Mesendoderm (in vitro differentiated cells): ENCODE results near the gene OR4P4. TPM values are rescaled to one million over a fixed set of nuclear protein-coding genes. Genes with fewer than 3 reads are reported as not detected.

Experiments
- DNase-seq: peaks from one replicate; pipeline ENCODE4 v3.0.0; 2013
- H2AK5ac ChIP-seq: 2 replicates; pipeline ENCODE4 v1.6.1; 2013; ENCODE audit warnings: low read length, inconsistent platforms
- H2BK120ac ChIP-seq: 2 replicates; pipeline ENCODE4 v1.6.1; 2013; ENCODE audit warnings: low read depth, mild to moderate bottlenecking, low read length, moderate library complexity, mixed read lengths
- H2BK15ac ChIP-seq: replicated peaks from 2 replicates; pipeline ENCODE4 v1.6.1; 2013; ENCODE audit warnings: low read depth, mild to moderate bottlenecking, moderate library complexity
- H2BK5ac ChIP-seq: 2 replicates; pipeline ENCODE4 v1.6.1; 2013; ENCODE audit warnings: low read length, inconsistent platforms
- H3K18ac ChIP-seq: 2 replicates; pipeline ENCODE4 v1.6.1; 2013; ENCODE audit warnings: mild to moderate bottlenecking, low read length, mixed read lengths
- H3K23ac ChIP-seq: one replicate; pipeline ENCODE4 v1.6.1; 2013; ENCODE audit warnings: low read length
- H3K27ac ChIP-seq: 2 replicates; pipeline ENCODE4 v1.5.1; 2013; ENCODE audit warnings: low read depth, mild to moderate bottlenecking, inconsistent platforms, low read length, moderate library complexity
- H3K27me3 ChIP-seq: 2 replicates; pipeline ENCODE4 v1.6.1; 2013; ENCODE audit warnings: low read length, control low read depth, mild to moderate bottlenecking, inconsistent platforms; ENCODE audit not compliant: insufficient read depth, poor library complexity
- H3K36me3 ChIP-seq: 2 replicates; pipeline ENCODE4 v1.6.1; 2013; ENCODE audit warnings: low read length, inconsistent platforms; ENCODE audit not compliant: control insufficient read depth, insufficient read depth
- H3K4ac ChIP-seq: one replicate; pipeline ENCODE4 v1.6.1; 2013; ENCODE audit warnings: low read depth, mild to moderate bottlenecking, low read length, moderate library complexity
- H3K4me1 ChIP-seq: 2 replicates; pipeline ENCODE4 v1.6.1; 2013; ENCODE audit warnings: low read depth, low read length, inconsistent platforms; ENCODE audit not compliant: control insufficient read depth
- H3K4me2 ChIP-seq: 2 replicates; pipeline ENCODE4 v1.6.1; 2013; ENCODE audit warnings: low read length
- H3K4me3 ChIP-seq: 2 replicates; pipeline ENCODE4 v1.5.1; 2013; ENCODE audit warnings: mild to moderate bottlenecking, low read length
- H3K56ac ChIP-seq: one replicate; pipeline ENCODE4 v1.6.1; 2013; ENCODE audit warnings: low read length
- H3K79me1 ChIP-seq: 2 replicates; pipeline ENCODE4 v1.6.1; 2013; ENCODE audit warnings: low read length, inconsistent platforms
- H3K79me2 ChIP-seq: 2 replicates; pipeline ENCODE4 v1.6.1; 2013; ENCODE audit warnings: mild to moderate bottlenecking, low read length; ENCODE audit not compliant: control insufficient read depth, insufficient read depth
- H3K9ac ChIP-seq: 2 replicates; pipeline ENCODE4 v1.6.1; 2013; ENCODE audit warnings: low read length, inconsistent platforms
- H4K5ac ChIP-seq: one replicate; pipeline ENCODE4 v1.6.1; 2013; ENCODE audit warnings: low read length
- H4K8ac ChIP-seq: one replicate; pipeline ENCODE4 v1.6.1; 2013; ENCODE audit warnings: low read depth, mild to moderate bottlenecking, control low read depth, low read length, moderate library complexity
- WGBS: extraction: QIAGEN DNeasy Blood & Tissue Kit; methylation state at CpG from one replicate; pipeline ENCODE4 v1.1.7; 2013; ENCODE audit warnings: low lambda C conversion rate, missing lambda C conversion rate; ENCODE audit not compliant: insufficient coverage; ENCODE audit errors: extremely low coverage; 5-methylcytosine and 5-hydroxymethylcytosine counted together
- polyA plus RNA-seq, 2 experiments: library from polyadenylated mRNA; stranded (reverse); fragments of 200-250 nt; gene quantifications; one replicate each; pipeline ENCODE4 v1.2.3, GENCODE V29; 2013

The OR4P4 gene
- polyA plus RNA-seq (2013, experiment 1 of 2), result not detected
- polyA plus RNA-seq (2013, experiment 2 of 2), result not detected

GRCh38 chr11:55634813-55635212 lies at the start of gene OR4P4:
OR4P4 (plus strand) TSS chr11:55635113.
- Histone ChIP-seq H3K4me1 (no peaks in the 10 kb centered on the region), H2BK5ac (no peak within 1 kb of the TSS), H2AK5ac (no peak within 1 kb of the TSS), H3K56ac (no peak within 1 kb of the TSS), H4K5ac (no peak within 1 kb of the TSS), H4K8ac (no peak within 1 kb of the TSS), H3K79me2 (no peaks in the 10 kb centered on the region), H3K27me3 (no peaks in the 10 kb centered on the region), H3K27ac (no peak within 1 kb of the TSS), H3K4me3 (no peak within 1 kb of the TSS), H3K4me2 (no peak within 1 kb of the TSS), H3K79me1 (no peaks in the 10 kb centered on the region), H3K36me3 (no peaks in the 10 kb centered on the region), H3K23ac (no peak within 1 kb of the TSS), H3K9ac (no peak within 1 kb of the TSS), H3K18ac (no peak within 1 kb of the TSS), H3K4ac (no peak within 1 kb of the TSS), H2BK15ac (no peak within 1 kb of the TSS), H2BK120ac (no peak within 1 kb of the TSS)
- WGBS, result no CpG with 5 or more reads among the region's 3 CpGs
- no peak for DNase-seq

GRCh38 chr11:55607545-55607944 lies 27.4 kb upstream of the OR4P4 start, which contains the start of gene OR4C11:
OR4C11 (minus strand) TSS chr11:55607645; CDS start chr11:55604373, 3,272 bp downstream.
- no peak within 1 kb of the TSS for H2BK15ac ChIP-seq
- H4K5ac ChIP-seq, result no peak within 1 kb of the TSS
- H4K8ac ChIP-seq, result no peak within 1 kb of the TSS
- no peak within 1 kb of the TSS for H3K4ac ChIP-seq
- no peaks in the 10 kb centered on the region for H3K79me1 ChIP-seq
- WGBS, result no CpG with 5 or more reads among the region's 2 CpGs
- H3K79me2 ChIP-seq, result no peaks in the 10 kb centered on the region
- H3K56ac ChIP-seq, result no peak within 1 kb of the TSS
- no peak within 1 kb of the TSS for H2BK5ac ChIP-seq
- H2BK120ac ChIP-seq, result no peak within 1 kb of the TSS
- no peak within 1 kb of the TSS for H2AK5ac ChIP-seq
- no peak within 1 kb of the TSS for H3K4me3 ChIP-seq
- H3K4me2 ChIP-seq, result no peak within 1 kb of the TSS
- H3K27me3 ChIP-seq, result no peaks in the 10 kb centered on the region
- no peak within 1 kb of the TSS for H3K27ac ChIP-seq
- no peak within 1 kb of the TSS for H3K23ac ChIP-seq
- no peaks in the 10 kb centered on the region for H3K4me1 ChIP-seq
- H3K18ac ChIP-seq, result no peak within 1 kb of the TSS
- H3K36me3 ChIP-seq, result no peaks in the 10 kb centered on the region
- no peak for DNase-seq
- H3K9ac ChIP-seq, result no peak within 1 kb of the TSS

GRCh38 chr11:55624531-55624930 lies 10.4 kb upstream of the OR4P4 start:
- Histone ChIP-seq H3K36me3 (no peaks in the 10 kb centered on the region), H4K5ac (no peak overlapping the region), H4K8ac (no peak overlapping the region), H2BK5ac (no peak overlapping the region), H3K79me2 (no peaks in the 10 kb centered on the region), H3K23ac (no peak overlapping the region), H3K4ac (no peak overlapping the region), H3K27me3 (no peaks in the 10 kb centered on the region), H3K27ac (no peak overlapping the region), H2BK15ac (no peak overlapping the region), H3K4me2 (no peak overlapping the region), H3K4me1 (no peaks in the 10 kb centered on the region), H2AK5ac (no peak overlapping the region), H2BK120ac (no peak overlapping the region), H3K4me3 (no peak overlapping the region), H3K18ac (no peak overlapping the region), H3K56ac (no peak overlapping the region), H3K79me1 (no peaks in the 10 kb centered on the region), H3K9ac (no peak overlapping the region)
- DNase-seq, result no peak
- WGBS, result no CpG with 5 or more reads among the region's 1 CpG

- Histone ChIP-seq H3K4me1 (no peaks in the 10 kb centered on the region), H3K56ac (no peak within 1 kb of the TSS), H4K8ac (no peak within 1 kb of the TSS), H2AK5ac (no peak within 1 kb of the TSS), H3K18ac (no peak within 1 kb of the TSS), H3K36me3 (no peaks in the 10 kb centered on the region), H3K4ac (no peak within 1 kb of the TSS), H3K79me2 (no peaks in the 10 kb centered on the region), H3K4me3 (no peak within 1 kb of the TSS), H3K9ac (no peak within 1 kb of the TSS), H3K4me2 (no peak within 1 kb of the TSS), H2BK5ac (no peak within 1 kb of the TSS), H2BK120ac (no peak within 1 kb of the TSS), H3K23ac (no peak within 1 kb of the TSS), H3K79me1 (no peaks in the 10 kb centered on the region), H4K5ac (no peak within 1 kb of the TSS), H3K27ac (no peak within 1 kb of the TSS), H2BK15ac (no peak within 1 kb of the TSS), H3K27me3 (no peaks in the 10 kb centered on the region)
- 100% methylated on average over 2 of the region's 2 CpGs for WGBS
- DNase-seq, result no peak
Measured at GRCh38 chr11:55648027-55648426, 13.1 kb downstream of the OR4P4 start, which contains the start of gene OR4S2. OR4S2 (plus strand) TSS chr11:55648327; CDS start chr11:55650904, 2,577 bp downstream.

- Histone ChIP-seq H3K27ac (no peak overlapping the region), H3K23ac (no peak overlapping the region), H2BK15ac (no peak overlapping the region), H3K9ac (no peak overlapping the region), H3K4me2 (no peak overlapping the region), H3K18ac (no peak overlapping the region), H4K8ac (no peak overlapping the region), H3K27me3 (no peaks in the 10 kb centered on the region), H2BK5ac (no peak overlapping the region), H3K4me1 (no peaks in the 10 kb centered on the region), H3K79me1 (no peaks in the 10 kb centered on the region), H3K79me2 (no peaks in the 10 kb centered on the region), H3K4me3 (no peak overlapping the region), H4K5ac (no peak overlapping the region), H3K56ac (no peak overlapping the region), H3K4ac (no peak overlapping the region), H3K36me3 (no peaks in the 10 kb centered on the region), H2AK5ac (no peak overlapping the region), H2BK120ac (no peak overlapping the region)
- WGBS, result no CpG with 5 or more reads among the region's 1 CpG
- no peak for DNase-seq
Measured at GRCh38 chr11:55652560-55652959, 17.6 kb downstream of the OR4P4 start.

- no peak overlapping the region for H2AK5ac ChIP-seq
- no peak overlapping the region for H3K4ac ChIP-seq
- no peak overlapping the region for H2BK120ac ChIP-seq
- H3K79me2 ChIP-seq, result no peaks in the 10 kb centered on the region
- no peak overlapping the region for H3K23ac ChIP-seq
- H2BK15ac ChIP-seq, result no peak overlapping the region
- no peaks in the 10 kb centered on the region for H3K36me3 ChIP-seq
- no peak overlapping the region for H3K56ac ChIP-seq
- no peak overlapping the region for H3K27ac ChIP-seq
- no peak overlapping the region for H3K9ac ChIP-seq
- no peak for DNase-seq
- H4K5ac ChIP-seq, result no peak overlapping the region
- H2BK5ac ChIP-seq, result no peak overlapping the region
- H3K4me2 ChIP-seq, result no peak overlapping the region
- H3K18ac ChIP-seq, result no peak overlapping the region
- no peak overlapping the region for H4K8ac ChIP-seq
- H3K4me1 ChIP-seq, result no peaks in the 10 kb centered on the region
- no peaks in the 10 kb centered on the region for H3K27me3 ChIP-seq
- no peak overlapping the region for H3K4me3 ChIP-seq
- H3K79me1 ChIP-seq, result no peaks in the 10 kb centered on the region
Measured at GRCh38 chr11:55655096-55655495, 20.2 kb downstream of the OR4P4 start.
